ENCODE results near the gene SPECC1.
A peak's percentile ranks its signal among the peaks of the same experiment; 100 is the strongest.
"Not testable (repeated sequence)": the region's sequence is repeated elsewhere in the genome, so short reads cannot be mapped to it uniquely, and the experiment has no call there.

SPECC1 gene

DNA sequence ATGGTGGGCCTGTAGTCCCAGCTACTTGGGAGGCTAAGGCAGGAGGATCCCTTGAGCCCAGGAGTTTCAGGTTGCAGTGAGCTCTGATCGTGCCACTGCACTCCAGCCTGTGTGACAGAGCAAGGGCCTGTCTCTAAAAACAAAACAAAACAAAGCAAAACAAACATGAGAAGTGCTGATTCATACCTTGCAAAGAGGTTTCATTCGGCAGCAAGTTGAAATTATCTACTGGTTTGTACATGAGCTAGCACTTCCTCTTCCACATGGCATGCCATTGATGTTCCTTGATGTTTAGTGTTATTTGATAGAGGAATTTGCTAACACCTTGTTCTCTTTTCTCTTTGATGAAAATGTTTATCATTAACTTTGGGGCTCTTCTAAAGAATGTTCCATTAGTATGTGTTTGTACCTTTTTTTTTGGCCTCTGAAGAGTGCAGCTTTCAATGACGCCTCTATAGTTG, 50.6 kb downstream of the SPECC1 start:
- no peak for DNase-seq (ENCODE audit: low read depth, low spot score)
- no peak overlapping the region for H3K4me3 ChIP-seq (ENCODE audit: low read length)

DNA sequence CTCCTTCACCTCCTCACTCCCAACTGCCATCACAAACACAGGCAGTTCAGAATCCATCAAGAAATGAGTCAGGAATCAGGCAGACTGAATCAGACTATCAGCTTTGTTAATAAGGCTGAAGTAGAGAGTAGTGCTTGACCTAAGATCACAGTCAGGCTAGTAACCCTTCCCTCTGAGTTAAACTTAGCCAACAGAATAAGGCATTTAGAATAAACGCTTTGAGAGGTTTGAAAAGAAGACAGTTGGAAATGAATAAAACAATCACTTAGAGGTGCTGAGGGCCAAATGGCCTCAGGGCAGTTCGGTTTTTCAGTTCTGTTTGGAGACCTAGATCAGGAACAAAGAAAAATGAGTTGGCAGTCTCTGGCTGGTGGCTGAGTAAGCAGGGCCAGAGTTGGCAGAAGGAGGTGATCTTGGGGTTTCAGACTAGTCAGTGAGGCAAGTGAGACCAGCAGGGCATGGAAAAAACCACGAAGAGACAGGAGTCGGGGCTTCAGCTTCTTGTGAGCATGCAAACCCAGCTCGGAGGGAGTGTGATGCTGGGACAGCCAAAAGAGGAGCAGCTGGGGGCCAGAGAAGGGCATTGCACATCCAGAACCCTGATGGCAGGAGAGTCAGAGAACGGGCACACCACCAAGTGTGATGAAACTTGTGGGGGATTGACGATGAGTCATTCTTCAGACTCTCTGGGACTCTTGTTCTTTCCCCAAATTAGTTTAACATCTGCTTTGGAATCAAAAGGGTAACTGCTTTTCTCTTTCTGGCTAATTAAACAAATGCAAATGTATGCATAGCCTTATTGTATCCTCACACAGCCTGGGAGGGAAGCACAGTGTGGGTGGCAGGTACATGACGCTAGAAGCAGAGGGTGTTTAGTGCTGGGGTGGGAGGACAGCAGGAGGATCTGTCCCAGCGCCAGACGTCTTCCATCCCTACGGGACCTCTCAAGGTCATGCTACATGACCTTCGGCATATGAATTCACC, 54.8 kb downstream of the SPECC1 start:
- no peak for DNase-seq (ENCODE audit: low read depth, low spot score)
- no peak overlapping the region for H3K4me3 ChIP-seq (ENCODE audit: low read length)

DNA sequence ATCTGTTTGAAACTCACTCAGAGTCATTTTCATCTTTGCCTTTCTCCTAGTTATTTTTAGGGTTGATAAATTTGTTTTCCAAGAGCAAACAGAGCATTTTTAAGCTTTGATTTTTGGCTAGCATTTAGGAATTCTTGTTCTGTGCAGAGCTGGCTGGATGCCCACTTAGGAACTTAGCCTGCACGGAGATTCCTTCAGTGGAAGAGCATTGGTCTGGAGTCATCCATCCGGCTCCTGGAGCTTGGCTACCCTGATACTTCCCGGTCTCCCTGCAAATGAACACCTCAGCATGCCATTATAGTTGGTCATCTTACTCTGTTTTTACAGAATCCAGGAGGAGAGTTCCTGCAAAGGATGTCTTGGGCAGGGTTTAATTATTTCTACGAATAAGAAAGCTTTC, 57.1 kb downstream of the SPECC1 start:
- no peak overlapping the region for H3K4me3 ChIP-seq (ENCODE audit: low read length)
- DNase-seq (ENCODE audit: low read depth, low spot score): no peak

DNA sequence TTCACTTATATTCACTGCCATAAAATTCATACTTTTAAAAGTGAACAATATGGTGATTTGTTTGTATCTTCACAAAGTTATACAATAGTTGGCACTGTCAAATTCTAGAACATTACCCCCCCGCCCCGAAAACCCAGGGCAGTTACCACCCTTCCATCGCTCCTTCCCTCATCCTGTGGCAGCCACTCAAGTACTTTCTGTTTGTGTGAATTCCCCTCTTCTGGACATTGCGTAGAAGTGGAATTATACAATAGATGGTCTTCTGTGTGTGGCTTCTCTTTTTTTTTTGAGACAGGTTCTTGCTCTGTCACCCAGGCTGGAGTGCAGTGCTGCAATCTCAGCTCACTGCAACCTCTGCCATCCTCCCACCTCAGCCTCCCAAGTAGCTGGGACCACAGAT, 58.6 kb downstream of the SPECC1 start:
- DNase-seq (ENCODE audit: low read depth, low spot score): no peak

DNA sequence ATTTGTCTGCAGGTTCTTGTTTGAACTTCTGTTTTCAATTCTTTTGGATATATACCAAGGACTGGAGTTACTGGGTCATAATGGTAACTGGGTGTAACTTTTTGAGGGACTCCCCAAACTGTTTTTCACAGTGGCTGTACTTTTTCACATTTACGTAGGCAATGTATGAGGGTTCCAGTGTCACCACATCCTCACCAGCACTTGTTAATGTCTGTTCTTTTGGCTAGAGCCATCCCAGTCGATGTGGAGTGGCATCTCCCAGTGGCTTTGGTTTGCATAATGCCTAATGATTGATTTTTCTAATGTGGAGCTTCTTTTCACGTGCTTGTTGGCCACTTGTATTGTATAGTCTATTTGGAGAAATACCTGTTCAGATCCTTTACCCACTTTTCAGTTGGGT, 59.3 kb downstream of the SPECC1 start:
- no peak for DNase-seq (ENCODE audit: low read depth, low spot score)
- H3K4me3 ChIP-seq (ENCODE audit: low read length): no peak overlapping the region

More for the DNA sequence above, 58.6 kb downstream of the SPECC1 start:
- H3K4me3 ChIP-seq (ENCODE audit: low read length): no peak overlapping the region

DNA sequence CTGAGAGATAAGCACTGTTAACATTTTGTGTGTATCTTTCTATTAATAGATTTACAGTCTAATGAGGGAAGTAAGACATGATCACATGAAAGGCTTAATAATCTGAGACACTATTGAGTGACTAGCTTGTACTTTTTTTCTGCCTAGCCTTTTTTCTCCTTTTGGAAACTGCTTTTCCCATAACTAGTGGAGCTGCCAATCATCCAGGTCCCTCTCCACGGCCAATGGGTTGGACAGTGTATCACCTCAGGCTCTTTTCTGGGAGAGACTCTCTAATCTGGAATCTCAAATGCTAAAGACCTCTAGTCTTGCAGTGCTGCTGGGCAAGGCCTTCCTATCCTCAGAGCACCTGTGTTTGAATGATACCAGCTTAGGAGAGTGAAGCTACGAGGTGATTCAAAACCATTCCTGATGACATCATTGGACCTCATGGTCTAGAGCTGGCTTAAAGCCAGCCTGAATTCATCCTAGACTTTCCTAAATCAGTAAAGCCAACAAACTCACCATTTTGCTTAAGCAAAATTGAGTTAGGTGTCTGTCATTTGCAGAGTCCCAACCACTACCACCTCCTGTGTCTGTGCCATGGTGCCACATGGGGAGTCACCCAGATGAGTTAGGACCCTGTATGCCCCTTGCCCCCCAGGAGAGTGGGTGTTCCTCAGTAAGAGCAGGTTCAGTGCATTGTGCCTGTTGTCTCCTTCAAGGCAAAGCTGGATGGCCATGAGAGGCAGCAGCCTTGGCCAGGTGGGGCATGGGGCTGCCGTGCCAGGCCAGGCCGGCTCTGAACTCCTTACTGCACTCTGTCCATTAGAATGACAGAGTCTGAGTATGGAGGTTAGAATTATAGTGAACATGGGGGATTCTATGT, 62.9 kb downstream of the SPECC1 start:
- no peak overlapping the region for H3K4me3 ChIP-seq (ENCODE audit: low read length)
- DNase-seq (ENCODE audit: low read depth, low spot score): no peak

DNA sequence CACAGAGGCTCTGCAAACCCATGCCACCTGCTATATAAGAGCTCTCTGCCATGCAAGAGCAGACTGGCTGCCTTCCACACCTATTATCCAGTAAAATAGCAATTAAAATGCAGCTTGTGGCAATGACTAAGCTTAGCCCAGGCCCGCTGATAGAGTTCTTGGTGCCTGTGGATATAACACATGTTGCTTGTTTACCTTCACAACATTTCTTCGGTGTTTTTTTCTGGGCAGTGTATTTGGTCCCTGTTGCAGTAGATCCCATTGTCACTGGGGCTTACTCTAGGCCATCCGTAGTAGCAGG, 63.5 kb downstream of the SPECC1 start:
- H3K4me3 ChIP-seq (ENCODE audit: low read length): no peak overlapping the region
- DNase-seq (ENCODE audit: low read depth, low spot score): no peak

DNA sequence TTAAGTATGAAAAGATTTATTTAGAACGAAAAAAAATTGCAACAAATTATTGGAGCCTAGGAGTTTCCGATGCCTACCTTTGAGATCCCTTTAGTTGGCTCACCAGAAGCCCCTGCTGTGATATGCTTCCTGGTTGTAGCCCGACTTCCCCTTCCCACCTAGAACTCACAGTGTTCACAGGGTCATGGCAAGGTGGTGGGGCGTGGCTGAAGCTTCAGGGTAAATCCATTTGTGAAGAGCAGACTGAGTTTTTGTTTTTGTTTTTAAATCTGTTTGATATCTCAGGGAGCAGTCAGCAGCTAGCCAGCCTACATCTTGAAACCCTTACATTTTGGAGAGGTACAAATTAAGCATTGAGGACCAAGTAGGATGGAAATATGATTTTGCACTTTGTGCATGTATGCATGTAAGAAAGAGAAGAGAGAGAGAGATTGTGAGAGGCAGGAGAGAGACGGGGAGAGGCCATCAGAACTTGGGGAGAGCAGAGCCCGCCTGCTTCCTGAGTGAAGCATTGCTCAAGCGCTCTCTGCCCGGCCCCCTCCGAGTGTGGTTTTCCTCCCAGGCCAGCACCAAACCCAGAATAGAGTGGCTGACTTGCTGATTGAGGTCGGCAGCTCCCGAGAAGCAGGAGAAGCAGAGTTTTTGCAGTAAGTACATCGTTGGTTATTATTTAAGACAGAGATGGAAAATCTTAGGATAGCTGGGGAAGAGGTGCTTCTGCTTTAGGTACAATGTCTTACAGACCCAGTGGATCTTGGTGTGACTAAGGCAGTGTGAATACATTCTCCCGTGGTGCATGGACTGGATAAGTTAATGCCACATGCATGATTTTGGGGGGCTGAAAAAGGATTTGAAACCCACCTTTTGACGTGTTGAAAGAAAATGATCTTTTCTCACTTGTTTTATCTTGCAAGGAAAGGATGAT, 64.2 kb downstream of the SPECC1 start:
- peak overlapping the region; percentile 17 for H3K4me3 ChIP-seq (ENCODE audit: low read length)
- peak; percentile 43 for DNase-seq (ENCODE audit: low read depth, low spot score)

DNA sequence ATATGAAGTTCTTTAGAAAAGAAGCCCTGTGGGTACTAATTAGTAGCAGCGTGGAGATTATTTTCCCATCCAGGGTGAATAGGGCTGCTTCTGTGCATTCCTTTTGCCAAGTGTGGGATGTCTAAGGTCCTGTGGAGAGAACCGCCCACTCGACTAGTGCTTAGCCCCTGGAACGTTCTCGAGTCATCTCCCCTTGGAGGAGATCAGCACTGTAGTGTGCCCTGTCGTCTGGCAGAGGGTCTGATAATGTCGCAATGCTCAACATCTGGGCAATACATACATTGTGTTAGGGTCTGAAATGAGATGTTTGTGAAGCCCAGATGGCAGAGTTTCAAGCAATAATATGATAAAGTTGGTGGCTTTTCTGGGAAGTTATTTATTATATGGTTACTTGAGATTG, 64.8 kb downstream of the SPECC1 start:
- DNase-seq (ENCODE audit: low read depth, low spot score): no peak
- H3K4me3 ChIP-seq (ENCODE audit: low read length): no peak overlapping the region

DNA sequence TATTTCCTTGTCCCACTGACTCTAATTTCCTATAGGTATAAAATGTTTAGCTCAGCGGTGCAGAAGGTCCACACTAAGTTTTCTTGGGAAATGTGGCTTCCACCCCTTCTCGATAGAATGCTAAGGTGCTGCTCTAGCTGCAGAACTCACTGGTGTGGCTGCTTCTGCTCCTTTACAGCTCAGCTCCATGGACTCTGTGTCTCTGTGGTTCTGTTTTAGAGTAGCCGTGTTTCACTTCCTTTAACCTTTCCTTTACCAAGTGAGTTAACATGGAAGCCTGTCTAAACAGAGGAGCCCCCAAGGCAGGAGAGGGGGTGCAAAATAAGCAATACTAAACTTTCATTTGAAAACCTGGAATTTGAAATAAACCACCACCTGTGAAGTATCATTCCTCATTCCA, 65.3 kb downstream of the SPECC1 start:
- DNase-seq (ENCODE audit: low read depth, low spot score): no peak
- no peak overlapping the region for H3K4me3 ChIP-seq (ENCODE audit: low read length)

DNA sequence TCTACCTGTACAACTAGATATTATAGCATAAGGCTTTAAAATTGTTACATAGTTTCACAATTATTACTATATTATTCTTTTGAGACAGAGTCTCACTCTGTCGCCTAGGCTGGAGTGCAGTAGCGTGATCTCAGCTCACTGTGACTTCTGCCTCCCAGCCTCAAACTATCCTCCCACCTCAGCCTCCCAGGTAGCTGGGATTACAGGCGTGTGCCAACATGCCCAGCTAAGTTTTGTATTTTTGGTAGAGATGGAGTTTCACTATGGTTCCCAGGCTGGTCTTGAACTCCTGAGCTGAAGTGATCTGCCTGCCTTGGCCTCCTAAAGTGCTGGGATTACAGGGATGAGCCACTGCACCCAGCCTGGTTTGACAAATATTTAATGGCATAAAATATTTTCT, 67.0 kb downstream of the SPECC1 start:
- H3K4me3 ChIP-seq (ENCODE audit: low read length); DNase-seq (ENCODE audit: low read depth, low spot score): not testable (repeated sequence)

DNA sequence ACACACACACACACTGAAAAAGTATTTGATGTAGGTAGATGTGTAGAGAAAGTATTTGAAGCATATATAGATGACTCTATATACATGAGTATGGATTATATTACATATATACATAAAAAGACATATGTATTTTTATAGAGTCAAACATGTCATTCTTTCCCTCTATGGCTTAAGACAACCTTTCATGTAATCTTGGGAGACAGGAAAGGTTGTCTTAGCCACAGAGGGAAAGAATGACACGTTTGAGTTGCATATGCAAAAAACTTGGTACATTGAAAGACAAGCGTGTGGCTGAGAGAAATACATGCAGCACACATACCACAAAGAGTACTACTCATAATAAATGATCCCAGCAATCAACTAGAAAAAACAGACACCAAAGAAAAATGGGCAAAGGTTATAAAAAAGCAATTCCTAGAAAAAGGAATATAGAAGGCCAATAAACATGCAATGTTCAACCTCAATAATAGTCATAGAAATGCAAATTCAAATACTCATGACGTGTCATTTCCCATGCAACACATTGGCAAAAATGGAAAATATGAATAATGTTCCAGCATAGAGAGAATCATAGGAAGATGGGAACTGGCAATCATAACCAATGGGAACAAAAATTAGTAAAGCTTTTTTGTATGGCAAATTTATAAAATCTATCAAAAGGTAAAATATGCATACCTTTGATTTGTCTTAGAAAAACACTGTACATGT, 69.0 kb downstream of the SPECC1 start:
- no peak overlapping the region for H3K4me3 ChIP-seq (ENCODE audit: low read length)
- DNase-seq (ENCODE audit: low read depth, low spot score): no peak

DNA sequence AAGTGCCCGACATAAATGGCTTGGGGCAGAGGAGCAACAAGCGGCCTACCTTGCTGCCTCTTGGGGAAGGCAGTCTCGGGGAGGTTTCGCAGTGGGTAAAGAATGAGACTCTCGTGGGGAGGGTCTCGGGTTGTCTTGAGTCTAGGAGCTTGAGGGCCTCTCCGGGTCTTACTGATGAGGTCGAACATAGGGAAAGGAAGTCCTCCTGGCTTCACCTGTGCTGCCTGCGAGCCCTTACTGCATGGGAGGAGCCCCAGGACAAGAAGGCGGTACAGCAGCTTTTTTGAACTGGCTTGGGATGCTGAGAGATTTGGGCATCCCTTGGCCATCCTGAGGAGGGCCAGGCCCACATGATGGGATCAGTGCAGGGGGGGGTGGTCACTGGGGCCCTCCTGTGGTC, 71.4 kb downstream of the SPECC1 start:
- no peak for DNase-seq (ENCODE audit: low read depth, low spot score)
- H3K4me3 ChIP-seq (ENCODE audit: low read length): no peak overlapping the region

DNA sequence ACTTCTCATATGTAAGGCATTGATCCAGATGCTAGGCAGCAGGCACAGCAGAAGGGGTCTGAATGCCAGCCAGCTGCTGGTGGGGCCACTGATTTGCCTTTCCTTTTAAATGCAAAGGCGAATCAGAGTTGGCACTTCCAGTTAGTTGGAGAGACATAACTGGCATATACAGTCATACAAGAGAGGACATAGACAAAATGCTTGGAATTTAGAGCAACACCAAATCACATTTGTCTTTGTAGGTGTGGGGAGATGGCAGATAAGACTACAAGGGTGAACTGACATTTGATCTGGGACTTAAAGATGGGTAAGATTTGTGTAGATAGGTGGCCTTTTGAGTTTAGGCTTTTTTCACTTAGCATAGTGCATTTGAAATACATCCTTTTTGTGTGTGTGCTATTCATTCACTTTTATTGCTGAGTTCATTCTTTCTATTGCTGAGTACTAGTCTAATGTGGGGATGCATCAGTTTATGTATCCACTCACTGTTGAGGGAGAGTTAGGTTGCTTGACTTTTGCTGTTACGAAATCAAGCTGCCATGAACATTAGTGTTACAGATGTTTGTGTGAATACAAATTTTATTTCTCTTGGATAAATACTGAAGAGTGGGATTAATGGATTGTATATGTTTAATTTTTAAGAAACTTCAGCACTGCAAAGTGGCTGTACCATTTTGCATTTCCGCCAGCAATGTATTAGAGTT, 74.1 kb downstream of the SPECC1 start:
- no peak for DNase-seq (ENCODE audit: low read depth, low spot score)
- H3K4me3 ChIP-seq (ENCODE audit: low read length): no peak overlapping the region

DNA sequence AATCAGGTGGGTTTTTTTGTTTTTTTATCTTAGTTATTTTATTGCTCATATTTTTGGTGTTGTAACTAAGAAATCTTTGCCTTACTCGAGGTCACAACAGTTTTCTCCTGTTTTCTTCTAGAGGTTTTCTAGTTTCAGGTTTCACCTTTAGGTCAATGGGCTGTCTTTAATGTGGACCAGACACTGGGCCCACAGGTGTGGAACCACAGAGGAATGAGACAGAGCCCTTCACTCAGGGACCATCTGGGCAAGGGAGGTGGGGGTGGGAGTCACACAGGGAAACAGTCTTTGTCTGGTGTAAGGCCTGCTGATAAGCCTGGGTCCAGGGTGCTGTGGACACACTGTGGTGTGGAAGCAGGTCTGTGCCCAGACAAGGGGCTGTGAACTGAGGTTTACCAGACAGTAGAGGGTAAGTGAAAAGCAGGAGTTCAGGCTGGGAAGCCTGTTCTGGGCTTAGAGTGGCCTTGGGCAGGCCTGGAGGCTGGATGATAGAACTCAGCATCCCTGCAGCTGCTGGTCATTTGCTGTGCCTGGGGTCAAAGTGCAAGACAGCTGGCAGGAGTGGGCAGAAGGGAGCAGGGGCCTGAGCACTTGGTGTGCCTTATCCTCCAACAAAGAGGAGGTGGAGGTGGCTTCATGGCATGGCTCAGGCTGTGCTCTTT, 75.6 kb downstream of the SPECC1 start:
- no peak overlapping the region for H3K4me3 ChIP-seq (ENCODE audit: low read length)
- no peak for DNase-seq (ENCODE audit: low read depth, low spot score)

DNA sequence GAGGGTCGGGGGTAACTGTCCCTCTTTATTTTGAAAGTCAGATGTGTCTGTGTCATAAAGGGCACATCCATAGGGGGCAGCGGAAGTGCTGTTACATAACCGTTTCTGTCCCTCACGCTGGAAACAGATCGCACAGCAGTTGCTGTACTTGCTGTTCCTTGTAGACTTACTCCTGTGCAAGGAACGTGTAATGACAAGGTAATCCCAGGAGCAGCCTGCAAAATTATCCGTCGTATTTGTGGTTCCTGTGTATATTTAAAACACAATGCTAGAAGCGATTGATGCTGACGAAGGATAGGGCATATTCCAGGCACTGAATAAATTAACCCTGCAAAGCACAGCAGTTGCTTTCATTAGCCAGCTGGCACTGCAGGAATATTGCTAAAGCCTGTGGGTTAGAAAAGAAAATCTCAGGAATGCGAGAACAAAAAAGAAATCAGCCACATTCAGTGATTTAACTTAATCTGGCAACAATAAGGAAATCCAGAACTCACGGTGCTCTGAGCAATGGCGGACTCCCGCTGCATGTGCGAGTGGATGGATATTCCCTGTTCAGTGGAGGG, 76.2 kb downstream of the SPECC1 start:
- H3K4me3 ChIP-seq (ENCODE audit: low read length): no peak overlapping the region
- no peak for DNase-seq (ENCODE audit: low read depth, low spot score)

DNA sequence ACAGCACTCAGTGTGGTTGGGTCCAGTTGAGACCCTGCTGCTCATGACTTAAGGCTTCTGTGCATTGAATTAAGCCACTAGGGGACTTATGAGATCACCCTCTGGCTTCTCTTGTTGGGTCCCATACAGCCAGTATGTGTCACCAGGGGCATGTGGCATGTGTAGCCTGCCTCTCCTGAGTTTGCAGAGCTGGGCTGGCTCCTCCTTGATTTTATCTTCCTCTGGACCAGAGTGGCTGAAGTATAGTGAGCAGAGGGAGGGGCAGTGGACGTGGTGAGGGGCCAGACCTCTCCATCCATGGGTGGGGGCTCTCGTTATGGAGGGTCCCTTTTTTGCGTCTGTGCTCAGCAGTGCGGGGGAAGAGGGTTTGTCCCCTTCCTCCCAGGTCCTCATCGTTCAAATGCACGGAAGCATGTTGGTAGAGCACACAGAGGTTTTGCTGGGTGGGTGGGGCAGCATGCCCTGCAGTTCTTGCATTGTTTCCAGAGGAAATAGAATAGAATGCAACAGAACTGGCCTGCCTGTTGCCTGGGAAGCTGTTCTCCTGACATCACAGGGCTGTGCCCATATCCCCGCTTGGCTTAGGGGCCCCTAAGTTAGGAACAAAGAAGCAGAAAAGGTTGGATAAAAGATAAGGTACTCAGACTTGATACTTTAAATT, 77.4 kb downstream of the SPECC1 start:
- no peak overlapping the region for H3K4me3 ChIP-seq (ENCODE audit: low read length)
- no peak for DNase-seq (ENCODE audit: low read depth, low spot score)
